IMR-90 (cell line): ENCODE data around the gene NPHP4. TPM values are rescaled to one million over a fixed set of nuclear protein-coding genes. Genes with fewer than 3 reads are reported as not detected.

Experiments used
- ATAC-seq: fragments of 200-7000 bp; cut with Tn5 transposase; 2 replicates; pipeline ENCODE4 v1.9.1; 2020; ENCODE audit warnings: low read depth, mild to moderate bottlenecking, moderate library complexity
- BruUV-seq: library from RNA; stranded (reverse); fragments of 400-500 nt; replicated peaks from 2 replicates; lab custom pipeline; 2021; lab: Mats Ljungman, UMichigan
- CTCF ChIA-PET: fragments of 300-600 bp; formaldehyde crosslinking; extraction: SDS; loops from one replicate; lab custom pipeline; 2021; ENCODE audit warnings: antibody characterized with exemption; lab: Yijun Ruan, JAX
- POLR2A ChIA-PET: fragments of 300-600 bp; sonication (Branson Sonifier 250); formaldehyde crosslinking; loops from one replicate; lab custom pipeline; 2022; ENCODE audit warnings: antibody characterized with exemption; ENCODE audit not compliant: unreplicated experiment; lab: Charles Lee
- DNase-seq: peaks from one replicate; pipeline ENCODE4 v3.0.0; 2013
- H2AFZ ChIP-seq: replicated peaks from 2 replicates; pipeline ENCODE3; 2013; ENCODE audit warnings: low read length, mild to moderate bottlenecking; ENCODE audit not compliant: poor library complexity
- H2AK5ac ChIP-seq: 2 replicates; pipeline ENCODE4 v1.6.1; 2013; ENCODE audit warnings: low read depth, low read length, inconsistent platforms
- H2AK9ac ChIP-seq: replicated peaks from 2 replicates; pipeline ENCODE3; 2013; ENCODE audit warnings: mild to moderate bottlenecking, low read depth, low read length, moderate library complexity; ENCODE audit not compliant: poor library complexity
- H2BK120ac ChIP-seq: 2 replicates; pipeline ENCODE4 v1.6.1; 2013; ENCODE audit warnings: low read depth, low read length, inconsistent platforms
- H2BK15ac ChIP-seq: 3 replicates; pipeline ENCODE4 v1.6.1; 2013; ENCODE audit warnings: low read depth, low read length, inconsistent platforms
- H2BK20ac ChIP-seq: 2 replicates; pipeline ENCODE4 v1.6.1; 2013; ENCODE audit warnings: low read depth, mild to moderate bottlenecking, inconsistent platforms, low read length, moderate library complexity
- H2BK5ac ChIP-seq: 2 replicates; pipeline ENCODE4 v1.6.1; 2013; ENCODE audit warnings: mild to moderate bottlenecking, low read depth, low read length, inconsistent platforms; ENCODE audit not compliant: poor library complexity, severe bottlenecking
- H3K14ac ChIP-seq: replicated peaks from 2 replicates; pipeline ENCODE4 v1.6.1; 2013; ENCODE audit warnings: low read depth, low read length, inconsistent platforms
- H3K18ac ChIP-seq: 2 replicates; pipeline ENCODE4 v1.6.1; 2013; ENCODE audit warnings: low read depth, low read length, control low read depth
- H3K23ac ChIP-seq: 2 replicates; pipeline ENCODE4 v1.6.1; 2013; ENCODE audit warnings: low read depth, low read length, inconsistent platforms
- H3K27ac ChIP-seq: 2 replicates; pipeline ENCODE4 v1.5.1; 2013; ENCODE audit warnings: mild to moderate bottlenecking, control low read depth, low read length; ENCODE audit not compliant: insufficient read depth
- H3K27me3 ChIP-seq: 2 replicates; pipeline ENCODE4 v1.6.1; 2013; ENCODE audit warnings: low read length; ENCODE audit not compliant: control insufficient read depth, insufficient read depth
- H3K36me3 ChIP-seq: 2 replicates; pipeline ENCODE4 v1.6.1; 2013; ENCODE audit warnings: low read length, mixed read lengths; ENCODE audit not compliant: control insufficient read depth, insufficient read depth
- H3K4ac ChIP-seq: 2 replicates; pipeline ENCODE4 v1.6.1; 2013; ENCODE audit warnings: low read depth, low read length, inconsistent platforms
- H3K4me1 ChIP-seq: 2 replicates; pipeline ENCODE4 v1.6.1; 2013; ENCODE audit warnings: low read length, mixed read lengths; ENCODE audit not compliant: control insufficient read depth, insufficient read depth
- H3K4me2 ChIP-seq: 2 replicates; pipeline ENCODE4 v1.6.1; 2013; ENCODE audit warnings: low read depth, mild to moderate bottlenecking, control low read depth, low read length, moderate library complexity
- H3K4me3 ChIP-seq: 2 replicates; pipeline ENCODE4 v1.5.1; 2013; ENCODE audit warnings: low read depth, mild to moderate bottlenecking, control low read depth, low read length, moderate library complexity; ENCODE audit not compliant: insufficient read depth
- H3K56ac ChIP-seq: 2 replicates; pipeline ENCODE4 v1.6.1; 2013; ENCODE audit warnings: low read length, inconsistent platforms; ENCODE audit not compliant: insufficient read depth; ENCODE audit errors: extremely low read depth
- H3K79me1 ChIP-seq, 2 experiments: 2 replicates each; pipeline ENCODE4 v1.6.1; 2013; ENCODE audit warnings: low read length in 2 of 2, inconsistent platforms in 1 of 2, low read depth in 1 of 2
- H3K9ac ChIP-seq: 2 replicates; pipeline ENCODE4 v1.6.1; 2013; ENCODE audit warnings: low read depth, low read length, control low read depth
- H3K9me1 ChIP-seq: 2 replicates; pipeline ENCODE4 v1.6.1; 2013; ENCODE audit warnings: low read length, inconsistent platforms; ENCODE audit not compliant: insufficient read depth
- H3K9me3 ChIP-seq: 2 replicates; pipeline ENCODE4 v1.6.1; 2013; ENCODE audit warnings: low read length; ENCODE audit not compliant: control insufficient read depth, insufficient read depth
- H4K20me1 ChIP-seq: 2 replicates; pipeline ENCODE4 v1.6.1; 2013; ENCODE audit warnings: low read length, inconsistent platforms; ENCODE audit not compliant: insufficient read depth
- H4K5ac ChIP-seq: 2 replicates; pipeline ENCODE4 v1.6.1; 2013; ENCODE audit warnings: mild to moderate bottlenecking, low read depth, low read length, control low read depth
- H4K8ac ChIP-seq, 2 experiments: 2 replicates each; pipeline ENCODE4 v1.6.1; 2013; ENCODE audit warnings: low read depth in 2 of 2, low read length in 2 of 2, control low read depth in 1 of 2, inconsistent platforms in 1 of 2
- H4K91ac ChIP-seq: 2 replicates; pipeline ENCODE4 v1.6.1; 2013; ENCODE audit warnings: low read depth, low read length, inconsistent platforms; ENCODE audit not compliant: insufficient read depth
- BHLHE40 ChIP-seq: fragments of 150-350 bp; IDR thresholded peaks from 2 replicates; pipeline ENCODE4 v1.6.1; 2016; ENCODE audit warnings: mild to moderate bottlenecking, low read depth, low read length
- CHD1 ChIP-seq: IDR thresholded peaks from 2 replicates; pipeline ENCODE4 v1.6.1; 2012; ENCODE audit warnings: low read depth, low read length, improper control_type of control experiment
- MAFK ChIP-seq: IDR thresholded peaks from 2 replicates; pipeline ENCODE4 v1.6.1; 2012; ENCODE audit warnings: low read depth, low read length, improper control_type of control experiment
- RAD21 ChIP-seq: IDR thresholded peaks from 2 replicates; pipeline ENCODE4 v1.6.1; 2012; ENCODE audit warnings: low read length, improper control_type of control experiment
- RCOR1 ChIP-seq: IDR thresholded peaks from 2 replicates; pipeline ENCODE4 v1.6.1; 2012; ENCODE audit warnings: mild to moderate bottlenecking, low read length, improper control_type of control experiment; ENCODE audit not compliant: insufficient replicate concordance
- WGBS, 2 experiments: methylation state at CpG; one replicate each; pipeline versions ENCODE4 v1.1.5 to v1.1.7; 2013; ENCODE audit warnings: missing lambda C conversion rate in 2 of 2; ENCODE audit not compliant: insufficient read length in 1 of 2; ENCODE audit errors: extremely low coverage in 2 of 2; 5-methylcytosine and 5-hydroxymethylcytosine counted together
- dilution Hi-C: fragments of 300-500 bp; cut with HindIII; formaldehyde crosslinking; loops from one replicate; pipeline ENCODE4 v1.14.3; 2018; ENCODE audit warnings: low sequenced_read_pairs; ENCODE audit not compliant: unreplicated experiment
- in situ Hi-C: fragments of 300-500 bp; cut with MboI; formaldehyde crosslinking; loops from 3 replicates; pipeline ENCODE4 v1.14.3; 2019; ENCODE audit warnings: low sequenced_read_pairs, inconsistent platforms, mixed read lengths
- intact Hi-C: fragments of 100-400 bp; cut with micrococcal nuclease; formaldehyde crosslinking; loops from 2 replicates; pipeline ENCODE4 v1.10.0; 2022
- polyA plus RNA-seq, 3 experiments: library from polyadenylated mRNA; depleted of rRNA; stranded (reverse); fragments of >200 nt; gene quantifications; 2 replicates each; pipeline ENCODE4 v1.2.3, GENCODE V29; 2012; ENCODE audit warnings: low replicate concordance in 1 of 3
- total RNA-seq: library from RNA; depleted of rRNA; stranded (reverse); fragments of >200 nt; gene quantifications from 2 replicates; pipeline ENCODE4 v1.2.3, GENCODE V29; 2012

Gene NPHP4
- total and polyA plus RNA-seq, 2 of the 4 experiments (the other 2 are of a cell fraction) = 2.0 to 5.5 TPM

DNA sequence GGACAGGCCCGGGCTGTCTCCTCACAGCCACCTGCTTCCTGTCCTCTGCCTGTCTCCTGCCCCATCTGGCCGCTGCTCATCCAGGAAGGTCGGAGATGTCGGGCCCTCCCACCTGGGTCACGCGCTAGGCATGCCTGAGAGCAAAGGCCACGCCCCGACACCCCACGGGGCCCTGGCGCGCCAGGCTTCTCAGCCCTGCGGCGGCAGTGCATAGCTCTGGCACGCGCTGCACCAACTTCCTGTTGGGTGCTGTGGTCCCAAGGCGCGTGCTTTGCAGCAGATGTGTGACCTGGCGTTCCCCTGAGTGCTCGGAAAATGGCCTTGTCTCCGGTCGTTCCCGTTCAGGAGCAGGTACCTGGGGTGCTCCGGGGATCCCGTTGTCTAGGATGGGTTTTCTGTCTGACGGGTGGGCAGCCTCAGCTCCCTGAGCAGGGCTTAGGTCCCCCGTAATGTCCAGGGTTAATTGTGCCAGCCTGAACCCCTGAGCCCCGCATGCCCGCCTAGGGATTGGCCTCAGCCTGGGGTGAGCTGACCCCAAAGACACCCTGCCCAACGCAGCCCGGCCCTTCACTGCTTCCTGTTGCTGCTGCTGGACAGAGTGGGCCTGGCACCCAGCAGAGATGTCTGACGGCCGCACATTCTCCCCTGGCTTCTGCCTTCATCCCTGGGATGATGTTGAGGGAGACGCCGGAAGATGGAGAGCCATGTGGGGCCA lies 34.0 kb upstream of the NPHP4 start:
- DNase-seq = peak; percentile 30
- no peak overlapping the region for H2BK5ac ChIP-seq
- H3K9me1 ChIP-seq = no peaks in the 10 kb centered on the region
- no peaks in the 10 kb centered on the region; the same call in 1 of the 2 replicates for H4K20me1 ChIP-seq
- intact Hi-C loops (no loop called here), in situ Hi-C loops (no loop called here), dilution Hi-C loops (no loop called here)
- no peak overlapping the region for H3K4me2 ChIP-seq
- no peak overlapping the region for H3K56ac ChIP-seq
- no peak overlapping the region for H4K91ac ChIP-seq
- no peaks in the 10 kb centered on the region for H3K9me3 ChIP-seq
- H3K23ac ChIP-seq = no peak overlapping the region
- WGBS, 2 experiments = 41% methylated on average over 11 of the region's 34 CpGs; no CpG with 5 or more reads in 1 of the 2 experiments
- ChIA-PET POLR2A (no interaction called here), CTCF (no interaction called here)
- ATAC-seq = peak; percentile 61
- no peak overlapping the region for H3K18ac ChIP-seq
- H2AFZ ChIP-seq = peak overlapping the region; percentile 80
- H2BK120ac ChIP-seq = no peak overlapping the region
- no peak for TF ChIP-seq CHD1
- TF ChIP-seq MAFK = no peak
- no peak for TF ChIP-seq RCOR1
- TF ChIP-seq BHLHE40 = peak; percentile 52
- TF ChIP-seq RAD21 = no peak
- H3K27ac ChIP-seq = no peak overlapping the region
- no peak overlapping the region for H3K14ac ChIP-seq
- H3K79me1 ChIP-seq = no peaks in the 10 kb centered on the region
- H2AK5ac ChIP-seq = no peak overlapping the region
- H3K36me3 ChIP-seq = no peaks in the 10 kb centered on the region
- BruUV-seq = no TSS peak
- H3K9ac ChIP-seq = no peak overlapping the region
- no peak overlapping the region for H3K4me3 ChIP-seq
- H3K4ac ChIP-seq = no peak overlapping the region
- no peak overlapping the region for H4K5ac ChIP-seq
- H4K8ac ChIP-seq = no peak overlapping the region
- no peak overlapping the region for H2BK20ac ChIP-seq
- H2BK15ac ChIP-seq = no peak overlapping the region
- H3K27me3 ChIP-seq = no peaks in the 10 kb centered on the region; the same call in 1 of the 2 replicates
- H3K4me1 ChIP-seq = peaks cover 5% of the 10 kb centered on the region; the same call in 1 of the 2 replicates
- H2AK9ac ChIP-seq = peak overlapping the region; percentile 9
